Myocyte (in vitro differentiated cells): ENCODE data around the gene TMEM132C. TPM values are rescaled to one million over a fixed set of nuclear protein-coding genes. Genes with fewer than 3 reads are reported as not detected.
"Not testable (repeated sequence)": the region's sequence is repeated elsewhere in the genome, so short reads cannot be mapped to it uniquely, and the experiment has no call there.

Source experiments
- DNase-seq: peaks from one replicate; pipeline ENCODE4 v3.0.0-alpha.2; 2012; ENCODE audit warnings: low read depth
- total RNA-seq: library from RNA; depleted of rRNA; stranded (reverse); fragments of >200 nt; gene quantifications from 2 replicates; pipeline ENCODE4 v1.2.3, GENCODE V29; 2014

Gene TMEM132C
- total RNA-seq, 1 donor from 2014 or later = not detected

DNA sequence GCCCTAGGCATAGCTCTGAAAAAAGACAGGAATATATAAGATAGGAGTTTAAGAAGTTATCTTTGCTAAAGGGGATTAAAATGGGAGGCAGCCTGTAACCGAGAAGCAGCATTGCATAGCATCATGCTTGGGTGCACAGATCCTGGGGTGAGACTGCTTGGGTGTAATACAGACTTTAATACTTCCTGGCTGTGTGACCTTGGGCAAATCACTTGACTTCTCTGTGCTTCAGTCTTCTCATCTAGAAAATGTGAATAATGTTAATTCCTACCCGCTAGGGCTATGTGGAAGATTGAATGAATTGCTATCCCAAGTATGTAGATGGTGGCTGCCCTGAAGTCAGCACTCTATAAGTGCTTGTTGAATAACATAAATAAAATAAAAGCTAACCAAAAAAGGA, 204.5 kb downstream of the TMEM132C start:
- no peak for DNase-seq

- DNase-seq = no peak
These were observed 207.9 kb downstream of the TMEM132C start for GRCh38 chr12:128474916-128475315.

GRCh38 chr12:128476266-128476665, 209.3 kb downstream of the TMEM132C start:
- DNase-seq = no peak

DNA sequence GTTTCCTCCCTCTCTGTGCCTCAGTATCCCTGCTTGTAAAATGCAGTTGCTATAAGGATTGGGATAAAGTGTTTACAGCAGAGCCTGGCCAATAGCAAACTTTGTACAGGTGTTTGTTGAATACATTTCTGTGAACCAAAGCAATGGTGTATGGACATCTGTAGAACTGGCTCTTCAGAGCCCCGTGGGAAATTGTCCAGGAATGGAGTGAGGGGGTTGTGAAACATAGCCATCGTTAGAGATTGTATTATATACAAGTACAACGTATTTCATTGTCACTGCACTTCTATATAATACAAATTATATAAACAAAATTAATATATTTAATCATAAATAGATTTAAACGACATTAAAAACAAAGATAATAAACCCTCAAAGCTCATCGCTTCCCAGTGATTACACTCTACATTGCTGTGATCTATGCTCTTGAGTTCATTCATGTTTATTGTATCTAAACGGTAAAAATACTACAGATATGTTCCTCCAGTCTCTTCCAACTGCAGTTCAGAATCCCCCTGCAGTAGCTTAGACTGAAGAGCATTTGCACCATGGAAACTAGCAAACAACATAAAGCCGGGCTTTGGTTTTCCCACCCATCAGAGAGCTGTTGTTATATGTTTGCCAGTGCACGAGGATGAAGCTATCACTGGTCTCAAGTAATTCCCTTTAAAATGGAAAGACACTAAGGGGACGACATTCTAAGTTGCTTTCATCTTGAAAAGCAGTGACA, 216.7 kb downstream of the TMEM132C start:
- no peak for DNase-seq

GRCh38 chr12:128497376-128497775, 230.4 kb downstream of the TMEM132C start:
- DNase-seq = not testable (repeated sequence)

GRCh38 chr12:128507470-128507869, 240.5 kb downstream of the TMEM132C start:
- DNase-seq = no peak

DNA sequence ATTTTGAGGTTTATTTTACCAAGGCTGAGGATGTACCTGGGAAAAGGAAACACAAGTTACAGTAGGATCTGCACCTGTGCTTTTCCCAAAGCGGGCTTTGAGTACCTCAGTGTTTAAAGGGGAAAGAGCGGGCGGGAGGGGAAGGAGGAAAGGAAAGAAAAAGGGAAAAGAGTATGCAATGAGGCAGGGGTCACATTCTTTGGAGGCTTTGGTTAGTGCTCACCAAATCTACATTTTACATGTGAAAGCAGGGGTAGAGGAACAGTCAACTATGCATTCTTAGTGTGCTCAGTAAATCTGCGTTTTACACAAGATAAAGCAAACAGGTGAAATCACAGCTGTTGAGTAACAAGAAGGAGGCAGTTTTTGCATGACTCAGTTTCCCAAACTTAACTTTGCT, 242.2 kb downstream of the TMEM132C start:
- no peak for DNase-seq

- no peak for DNase-seq
These were observed 243.5 kb downstream of the TMEM132C start for GRCh38 chr12:128510511-128510910.

DNA sequence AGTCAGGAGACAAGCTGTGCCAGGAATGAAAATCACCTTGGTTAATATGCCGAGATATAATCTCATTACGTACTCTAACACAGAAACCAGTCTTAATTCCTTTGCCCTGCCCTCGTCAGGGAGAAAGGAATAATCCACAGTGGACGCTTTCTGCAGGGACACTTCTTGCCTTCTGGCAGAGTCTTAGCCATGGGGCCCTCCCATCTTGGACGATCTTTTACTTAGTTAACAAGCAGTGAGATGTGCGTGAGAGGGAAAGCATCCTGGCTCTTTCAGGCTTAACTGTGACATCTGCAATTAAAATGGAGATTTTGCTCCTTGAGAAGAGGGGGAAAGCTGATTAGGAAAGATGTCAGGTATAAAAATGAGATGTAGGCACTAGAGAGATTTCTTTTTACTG, 246.4 kb downstream of the TMEM132C start:
- DNase-seq = no peak

GRCh38 chr12:128513831-128514230, 246.9 kb downstream of the TMEM132C start:
- DNase-seq = no peak

DNA sequence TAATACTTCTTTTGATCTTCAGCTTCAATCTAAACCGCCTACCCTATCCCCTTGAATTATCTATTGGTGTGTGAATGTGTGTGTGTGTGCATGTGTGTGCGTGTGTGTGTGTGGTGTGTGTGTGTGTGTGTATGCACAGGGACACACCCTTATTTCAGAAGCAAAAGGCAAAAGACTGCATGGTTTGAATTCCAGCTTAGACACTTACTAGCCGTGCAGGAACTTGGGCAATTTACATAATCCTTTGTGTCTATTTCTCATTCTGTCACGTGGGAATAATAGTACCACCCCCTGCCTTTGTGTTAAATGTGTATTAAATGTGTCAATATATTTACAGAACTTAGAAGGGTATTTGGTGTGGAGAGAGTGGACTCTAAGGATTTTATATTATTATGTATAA, 251.7 kb downstream of the TMEM132C start:
- no peak for DNase-seq

DNA sequence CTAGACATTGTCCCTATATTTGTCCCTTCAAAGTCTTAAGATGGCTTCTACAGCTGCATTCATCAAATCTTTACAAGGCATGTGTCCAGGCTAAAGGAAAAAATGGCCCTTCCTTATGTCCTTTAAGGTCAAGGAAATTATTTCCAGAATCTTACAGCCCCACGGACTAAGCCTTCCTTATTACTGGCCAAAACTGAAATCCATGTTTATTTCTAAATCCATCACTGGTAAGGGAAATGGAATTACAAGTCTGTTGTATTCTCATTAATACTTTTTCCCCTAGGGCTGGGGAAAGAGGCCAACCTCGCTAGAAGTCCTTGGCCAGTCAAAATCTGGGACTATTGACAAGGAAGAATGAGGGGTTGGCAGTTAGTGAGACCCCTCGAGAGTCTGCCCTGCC, 252.5 kb downstream of the TMEM132C start:
- DNase-seq = no peak

DNA sequence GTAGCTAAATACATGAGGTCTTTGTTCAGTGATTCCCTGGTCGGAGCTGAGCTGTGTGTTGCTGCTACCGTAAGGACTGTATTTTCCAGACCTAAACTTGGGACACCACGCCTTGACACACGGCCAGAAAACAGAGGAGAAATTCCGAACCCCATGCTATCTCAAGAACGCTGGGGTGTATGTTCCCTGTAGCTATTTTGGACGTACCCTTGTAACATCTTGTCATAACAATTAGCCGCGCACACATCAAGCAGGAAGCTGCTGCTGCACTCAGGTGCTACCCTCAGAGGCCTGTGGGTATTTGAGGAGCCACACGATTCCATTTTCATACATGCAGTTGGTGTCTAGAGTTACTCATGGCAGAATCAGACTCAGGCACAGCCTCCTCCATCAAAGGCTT, 255.0 kb downstream of the TMEM132C start:
- DNase-seq = no peak

- DNase-seq = no peak
These were observed 257.5 kb downstream of the TMEM132C start for GRCh38 chr12:128524439-128524838.

DNA sequence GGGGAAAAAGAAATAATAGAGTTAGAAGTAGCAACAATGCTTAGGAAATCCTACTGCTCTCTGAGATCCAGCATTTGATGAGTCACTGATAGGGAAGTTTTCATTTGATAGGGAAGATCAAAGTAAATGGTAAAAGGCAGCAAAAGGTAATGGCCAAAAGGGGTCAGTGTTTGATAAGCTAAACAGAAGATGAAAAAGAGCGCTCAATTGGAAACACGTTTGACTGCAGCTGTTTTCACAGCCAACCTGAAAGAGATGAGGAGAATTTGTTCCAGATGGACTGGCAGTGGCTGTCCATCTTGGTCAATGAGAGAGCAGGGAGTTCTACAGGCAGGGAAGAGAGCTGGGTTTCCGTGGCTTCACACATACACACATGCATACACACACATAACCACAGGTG, 264.2 kb downstream of the TMEM132C start:
- DNase-seq = no peak

DNA sequence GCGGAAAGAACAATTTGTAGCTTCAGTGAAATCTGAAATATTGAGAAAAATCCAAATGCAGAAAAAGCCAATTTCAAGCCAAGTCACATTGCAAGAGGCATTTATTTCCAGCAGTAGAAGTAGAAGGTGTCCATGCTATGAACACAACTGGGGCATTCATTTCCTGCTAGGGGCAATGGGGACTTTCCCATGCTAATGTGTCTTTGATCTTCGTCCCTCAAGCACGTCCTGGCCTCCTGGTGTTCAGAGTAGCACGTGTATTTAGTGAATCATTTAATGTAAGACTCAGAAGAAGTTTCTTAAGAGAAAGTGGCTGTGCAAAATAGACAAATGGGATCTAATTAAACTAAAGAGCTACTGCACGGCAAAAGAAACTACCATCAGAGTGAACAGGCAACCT, 267.9 kb downstream of the TMEM132C start:
- no peak for DNase-seq

GRCh38 chr12:128536810-128537209, 269.8 kb downstream of the TMEM132C start:
- DNase-seq = no peak

- no peak for DNase-seq
These were observed 270.7 kb downstream of the TMEM132C start for GRCh38 chr12:128537668-128538067.

GRCh38 chr12:128542844-128543243, 275.9 kb downstream of the TMEM132C start:
- no peak for DNase-seq

- DNase-seq = no peak
These were observed 276.5 kb downstream of the TMEM132C start for GRCh38 chr12:128543460-128543859.

- no peak for DNase-seq
These were observed 277.0 kb downstream of the TMEM132C start for GRCh38 chr12:128543971-128544370.

GRCh38 chr12:128548949-128549348, 282.0 kb downstream of the TMEM132C start:
- no peak for DNase-seq

- DNase-seq = no peak
These were observed 282.7 kb downstream of the TMEM132C start for GRCh38 chr12:128549601-128550218.
